WERI-Rb-1 (cell line): ENCODE results near the gene PLSCR3.
A peak's percentile ranks its signal among the peaks of the same experiment; 100 is the strongest.

Experiments
- DNase-seq: peaks from one replicate; pipeline ENCODE4 v3.0.0-alpha.2; 2020
- H3K27ac ChIP-seq: fragments of 250-450 bp; sonication (Bioruptor Pico); 2 replicates; pipeline ENCODE4 v1.5.1; 2020; ENCODE audit warnings: mild to moderate bottlenecking, moderate library complexity
- H3K27me3 ChIP-seq: fragments of 250-450 bp; sonication (Bioruptor Pico); 2 replicates; pipeline ENCODE4 v1.5.1; 2021; ENCODE audit warnings: mild to moderate bottlenecking, low read depth, moderate library complexity; ENCODE audit not compliant: insufficient read depth, severe bottlenecking
- H3K36me3 ChIP-seq: fragments of 250-450 bp; sonication (Bioruptor Pico); 2 replicates; pipeline ENCODE4 v1.5.1; 2020; ENCODE audit warnings: mild to moderate bottlenecking, moderate library complexity
- H3K4me3 ChIP-seq: 2 replicates; pipeline ENCODE4 v1.5.1; 2011; ENCODE audit warnings: low read depth, mild to moderate bottlenecking, control low read depth, low read length
- H3K9me3 ChIP-seq: fragments of 250-450 bp; sonication (Bioruptor Pico); 2 replicates; pipeline ENCODE4 v1.5.1; 2021; ENCODE audit warnings: mild to moderate bottlenecking, moderate library complexity; ENCODE audit not compliant: severe bottlenecking
- CTCF ChIP-seq: IDR thresholded peaks from 2 replicates; pipeline ENCODE4 v1.5.1; 2011; ENCODE audit warnings: low read depth, mild to moderate bottlenecking, control low read depth, inconsistent platforms, low read length

PLSCR3 gene

DNA sequence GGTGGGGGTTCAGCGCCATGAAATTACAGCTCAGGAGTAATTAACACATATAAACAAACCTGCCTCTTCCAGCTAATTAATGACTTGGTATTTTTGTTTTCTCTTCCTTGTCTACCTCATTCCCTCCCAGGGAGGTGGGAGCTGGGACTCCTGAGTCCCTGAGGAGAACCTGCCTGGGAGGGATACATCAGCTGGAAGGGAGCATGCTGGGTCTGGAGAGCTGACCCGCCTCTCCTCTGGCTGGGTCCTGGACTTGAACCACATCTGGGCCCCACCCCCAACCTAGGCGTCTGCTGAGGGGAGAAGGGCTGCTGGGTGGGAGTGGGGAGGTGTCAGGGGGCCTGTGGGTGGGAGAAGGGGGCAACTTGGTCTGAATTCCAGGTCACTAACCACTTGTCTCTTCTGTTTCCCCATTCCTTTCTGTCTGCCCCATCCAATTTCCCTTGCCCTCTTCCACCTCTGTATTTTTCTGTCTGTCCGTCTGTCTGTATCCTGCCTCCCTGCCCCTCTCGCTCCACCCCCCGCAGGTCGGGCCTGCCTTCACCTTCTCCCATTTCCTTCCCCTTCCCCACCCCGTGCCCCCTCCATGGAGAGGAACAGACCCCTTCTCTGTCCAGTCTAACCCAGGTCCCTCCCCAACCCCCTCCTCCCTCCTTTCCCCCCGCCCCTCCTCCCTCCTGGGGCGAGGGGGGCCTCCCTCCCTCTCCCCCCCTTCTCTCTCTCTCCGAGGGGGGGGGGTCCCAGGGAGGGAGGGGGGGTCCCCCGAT lies 13.3 kb upstream of the PLSCR3 start, which contains the start of gene NLGN2:
Gene NLGN2 (plus strand): TSS at position 361 of the 767 bp plus-strand sequence. CDS start 411 bp downstream, outside the sequence.
- Histone ChIP-seq H3K4me3 (no peak within 1 kb of the TSS), H3K27me3 (no peaks in the 10 kb centered on the region), H3K36me3 (peaks cover 13% of the 10 kb centered on the region), H3K9me3 (no peaks in the 10 kb centered on the region), H3K27ac (no peak within 1 kb of the TSS)
- TF ChIP-seq CTCF = no peak
- DNase-seq = no peak

GRCh38 chr17:7407082-7407481 lies 12.8 kb upstream of the PLSCR3 start:
- no peak for DNase-seq
- no peaks in the 10 kb centered on the region for H3K27me3 ChIP-seq
- no peaks in the 10 kb centered on the region for H3K9me3 ChIP-seq
- no peak for TF ChIP-seq CTCF
- H3K4me3 ChIP-seq = no peak overlapping the region
- no peak overlapping the region for H3K27ac ChIP-seq
- H3K36me3 ChIP-seq = peaks cover 13% of the 10 kb centered on the region

- H3K27me3 ChIP-seq = no peaks in the 10 kb centered on the region
- TF ChIP-seq CTCF = no peak
- peaks cover 16% of the 10 kb centered on the region for H3K36me3 ChIP-seq
- no peak overlapping the region for H3K27ac ChIP-seq
- no peak for DNase-seq
- no peaks in the 10 kb centered on the region for H3K9me3 ChIP-seq
- H3K4me3 ChIP-seq = peak overlapping the region; percentile 89
Measured at GRCh38 chr17:7406235-7406825, 12.0 kb upstream of the PLSCR3 start.

GRCh38 chr17:7405350-7406234 lies 11.3 kb upstream of the PLSCR3 start:
- H3K27me3 ChIP-seq = no peaks in the 10 kb centered on the region
- peaks cover 16% of the 10 kb centered on the region for H3K36me3 ChIP-seq
- no peaks in the 10 kb centered on the region for H3K9me3 ChIP-seq
- H3K27ac ChIP-seq = peak overlapping the region; percentile 85
- DNase-seq = peak; percentile 26
- H3K4me3 ChIP-seq = peak overlapping the region; percentile 89
- TF ChIP-seq CTCF = no peak

GRCh38 chr17:7404737-7405349 lies 10.5 kb upstream of the PLSCR3 start:
- peaks cover 16% of the 10 kb centered on the region for H3K36me3 ChIP-seq
- H3K27me3 ChIP-seq = no peaks in the 10 kb centered on the region
- H3K27ac ChIP-seq = peak overlapping the region; percentile 85
- no peak for TF ChIP-seq CTCF
- no peaks in the 10 kb centered on the region for H3K9me3 ChIP-seq
- peak; percentile 64 for DNase-seq
- H3K4me3 ChIP-seq = peak overlapping the region; percentile 89
